SK-N-SH treated with all-trans-retinoic acid at 6 μM for 48 hours (cell line): ENCODE measurements around the gene ETS1.
"Not testable (repeated sequence)": the region's sequence is repeated elsewhere in the genome, so short reads cannot be mapped to it uniquely, and the experiment has no call there.

Experiments used
- ATAC-seq: fragments of 200-7000 bp; cut with Tn5 transposase; 3 replicates; pipeline ENCODE4 v1.9.1; 2020; ENCODE audit warnings: mild to moderate bottlenecking, moderate library complexity
- ARNTL ChIP-seq: fragments of 450-650 bp; formaldehyde crosslinking; IDR thresholded peaks from 2 replicates; pipeline ENCODE4 v1.5.0; 2020; ENCODE audit warnings: low read depth, mild to moderate bottlenecking, moderate library complexity, borderline replicate concordance
- CREB5 ChIP-seq: fragments of 250-450 bp; sonication (Bioruptor Pico); IDR thresholded peaks from 2 replicates; pipeline ENCODE4 v1.5.1; 2020; ENCODE audit warnings: low read depth, mild to moderate bottlenecking, moderate library complexity
- CSDC2 ChIP-seq: fragments of 250-450 bp; sonication (Bioruptor Pico); IDR thresholded peaks from 2 replicates; pipeline ENCODE4 v1.5.0; 2020; ENCODE audit warnings: mild to moderate bottlenecking, moderate library complexity
- CSRNP3 ChIP-seq: fragments of 250-450 bp; sonication (Bioruptor Pico); IDR thresholded peaks from 2 replicates; pipeline ENCODE4 v1.5.1; 2021; ENCODE audit warnings: mild to moderate bottlenecking, moderate library complexity
- GLIS3 ChIP-seq: fragments of 250-450 bp; sonication (Bioruptor Pico); IDR thresholded peaks from 2 replicates; pipeline ENCODE4 v1.5.0; 2020; ENCODE audit warnings: mild to moderate bottlenecking, moderate library complexity
- ISL1 ChIP-seq: fragments of 250-450 bp; sonication (Bioruptor Pico); IDR thresholded peaks from 2 replicates; pipeline ENCODE4 v2.1.2; 2022; ENCODE audit warnings: mild to moderate bottlenecking, moderate library complexity
- OSR1 ChIP-seq: fragments of 250-450 bp; sonication (Bioruptor Pico); IDR thresholded peaks from 2 replicates; pipeline ENCODE4 v1.8.0; 2022; ENCODE audit warnings: moderate library complexity, mild to moderate bottlenecking, inconsistent platforms
- PATZ1 ChIP-seq: fragments of 250-450 bp; sonication (Bioruptor Pico); IDR thresholded peaks from 2 replicates; pipeline ENCODE4 v1.8.0; 2020; ENCODE audit warnings: mild to moderate bottlenecking, moderate library complexity, borderline replicate concordance
- POU6F1 ChIP-seq: fragments of 250-450 bp; sonication (Bioruptor Pico); IDR thresholded peaks from 2 replicates; pipeline ENCODE4 v1.8.0; 2021; ENCODE audit warnings: low read depth, mild to moderate bottlenecking, moderate library complexity, borderline replicate concordance
- PPARA ChIP-seq: fragments of 250-450 bp; sonication (Bioruptor Pico); IDR thresholded peaks from 2 replicates; pipeline ENCODE4 v1.5.0; 2020; ENCODE audit warnings: mild to moderate bottlenecking, borderline replicate concordance
- SNAI2 ChIP-seq: fragments of 250-450 bp; sonication (Bioruptor Pico); IDR thresholded peaks from 2 replicates; pipeline ENCODE4 v1.5.0; 2020; ENCODE audit warnings: mild to moderate bottlenecking, moderate library complexity
- TOX ChIP-seq: fragments of 250-450 bp; sonication (Bioruptor Pico); IDR thresholded peaks from 2 replicates; pipeline ENCODE4 v1.8.0; 2021; ENCODE audit warnings: mild to moderate bottlenecking, moderate library complexity, borderline replicate concordance
- TSHZ2 ChIP-seq: fragments of 250-450 bp; sonication (Bioruptor Pico); IDR thresholded peaks from 2 replicates; pipeline ENCODE4 v1.5.0; 2020; ENCODE audit warnings: mild to moderate bottlenecking, moderate library complexity
- ZC3H10 ChIP-seq: fragments of 250-450 bp; sonication (Bioruptor Pico); IDR thresholded peaks from 2 replicates; pipeline ENCODE4 v1.5.1; 2021; ENCODE audit warnings: mild to moderate bottlenecking, moderate library complexity
- ZFP3 ChIP-seq: fragments of 250-450 bp; sonication (Bioruptor Pico); IDR thresholded peaks from 2 replicates; pipeline ENCODE4 v1.5.0; 2020; ENCODE audit warnings: mild to moderate bottlenecking, moderate library complexity
- ZFP30 ChIP-seq: fragments of 450-650 bp; formaldehyde crosslinking; IDR thresholded peaks from 2 replicates; pipeline ENCODE4 v1.5.0; 2022; ENCODE audit warnings: mild to moderate bottlenecking, moderate library complexity
- ZNF70 ChIP-seq: fragments of 450-650 bp; formaldehyde crosslinking; IDR thresholded peaks from 2 replicates; pipeline ENCODE4 v1.5.0; 2020; ENCODE audit warnings: mild to moderate bottlenecking, moderate library complexity
- ZNF8 ChIP-seq: fragments of 450-650 bp; formaldehyde crosslinking; IDR thresholded peaks from 2 replicates; pipeline ENCODE4 v1.5.0; 2020; ENCODE audit warnings: mild to moderate bottlenecking, moderate library complexity

Gene ETS1

GRCh38 chr11:128448200-128448886 is 139.0 kb downstream of the ETS1 start:
- ATAC-seq: peak; percentile 44; the same call in 2 of the 3 replicates
- TF ChIP-seq PATZ1 (CRISPR knock-in tag) (no peak), ZC3H10 (CRISPR knock-in tag) (no peak), CREB5 (no peak), ZNF70 (CRISPR knock-in tag) (no peak), POU6F1 (CRISPR knock-in tag) (no peak), ISL1 (no peak), GLIS3 (no peak), ZFP3 (CRISPR knock-in tag) (no peak), PPARA (CRISPR knock-in tag) (no peak), TSHZ2 (CRISPR knock-in tag) (no peak), ARNTL (CRISPR knock-in tag) (no peak), SNAI2 (no peak), TOX (CRISPR knock-in tag) (no peak), ZNF8 (no peak), CSDC2 (CRISPR knock-in tag) (no peak), ZFP30 (CRISPR knock-in tag) (no peak), CSRNP3 (no peak), OSR1 (CRISPR knock-in tag) (no peak)

- ATAC-seq: no peak
- TF ChIP-seq TSHZ2 (CRISPR knock-in tag): no peak
- TF ChIP-seq POU6F1 (CRISPR knock-in tag): no peak
- TF ChIP-seq SNAI2: no peak
- no peak for TF ChIP-seq ZFP3 (CRISPR knock-in tag)
- TF ChIP-seq CSRNP3: no peak
These were observed 140.1 kb downstream of the ETS1 start for GRCh38 chr11:128447233-128447632.

- ATAC-seq: not testable (repeated sequence)
These were observed 141.4 kb downstream of the ETS1 start for GRCh38 chr11:128445921-128446320.
